RWPE1 (cell line): ENCODE measurements around the gene RPL19.

ENCODE experiments used
- CTCF ChIA-PET: fragments of 350-600 bp; sonication (Branson Sonifier 250); formaldehyde crosslinking; extraction: SDS; loops from one replicate; lab custom pipeline; 2021; lab: Yijun Ruan, JAX
- POLR2A ChIA-PET: fragments of 400-600 bp; formaldehyde crosslinking; extraction: SDS; loops from one replicate; lab custom pipeline; 2020; ENCODE audit warnings: antibody characterized with exemption; ENCODE audit not compliant: low non-redundant PET; lab: Yijun Ruan, JAX
- DNase-seq: peaks from one replicate; pipeline ENCODE4 v3.0.0; 2012; ENCODE audit warnings: low spot score
- H3K27ac ChIP-seq: fragments of 450-650 bp; 2 replicates; pipeline ENCODE4 v1.5.1; 2017
- TF ChIP-seq, protein P1 (sequence below): fragments of 450-650 bp; conservative IDR thresholded peaks from 2 replicates; pipeline ENCODE4 v1.5.1; 2017; ENCODE audit warnings: low read depth, mild to moderate bottlenecking

The RPL19 gene

DNA sequence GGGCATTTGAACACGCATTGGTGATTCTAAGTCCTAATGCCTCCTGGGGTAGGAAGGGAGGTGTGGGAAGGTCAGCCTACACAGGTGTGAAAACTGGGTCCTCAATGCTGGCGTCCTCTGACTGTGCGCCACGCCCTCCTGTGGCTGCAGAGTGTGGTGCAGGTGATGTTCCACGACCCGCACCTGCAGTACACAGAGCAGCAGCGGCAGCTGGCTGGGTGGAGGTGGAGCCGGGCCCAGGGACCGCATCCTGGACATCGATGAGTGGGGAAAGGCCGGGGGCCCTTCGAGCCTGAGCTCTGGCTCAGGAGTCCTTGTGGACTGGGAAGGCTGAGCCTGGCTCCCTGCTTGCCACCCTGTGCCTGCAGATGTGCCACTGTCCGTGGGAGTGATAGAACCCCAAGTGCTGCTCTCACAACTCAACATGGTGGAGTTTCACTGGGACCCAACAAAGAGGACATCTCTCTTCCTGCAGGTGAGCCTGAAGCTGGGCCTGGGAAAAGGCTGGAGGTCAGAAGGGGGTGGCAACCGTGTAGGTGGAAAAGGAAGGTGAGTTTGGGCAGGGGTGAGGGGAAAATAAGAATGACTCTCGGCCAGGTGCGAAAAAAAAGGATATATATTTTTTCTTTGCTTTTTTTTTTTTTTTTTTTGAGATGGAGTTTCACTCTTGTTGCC lies 39.7 kb downstream of the RPL19 start:
- POLR2A ChIA-PET, result no interaction called here

DNA sequence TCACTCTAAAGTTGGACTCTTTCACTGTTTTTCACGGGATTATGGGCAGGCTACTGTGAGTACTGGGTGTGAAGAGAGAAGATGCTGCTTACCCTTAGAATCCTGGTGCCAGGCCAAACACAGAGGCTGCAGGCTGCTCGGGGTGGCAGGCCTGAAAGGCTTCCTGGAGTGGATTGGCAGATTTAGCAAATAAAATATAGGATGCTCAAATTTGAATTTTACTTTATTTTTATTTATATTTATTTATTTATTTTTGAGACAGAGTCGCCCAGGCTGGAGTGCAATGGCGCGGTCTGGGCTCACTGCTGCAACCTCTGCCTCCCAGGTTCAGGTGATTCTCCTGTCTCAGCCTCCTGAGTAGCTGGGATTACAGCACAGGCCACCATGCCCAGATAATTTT lies 40.5 kb downstream of the RPL19 start:
- DNase-seq, result no peak
- TF ChIP-seq, protein P1, sequence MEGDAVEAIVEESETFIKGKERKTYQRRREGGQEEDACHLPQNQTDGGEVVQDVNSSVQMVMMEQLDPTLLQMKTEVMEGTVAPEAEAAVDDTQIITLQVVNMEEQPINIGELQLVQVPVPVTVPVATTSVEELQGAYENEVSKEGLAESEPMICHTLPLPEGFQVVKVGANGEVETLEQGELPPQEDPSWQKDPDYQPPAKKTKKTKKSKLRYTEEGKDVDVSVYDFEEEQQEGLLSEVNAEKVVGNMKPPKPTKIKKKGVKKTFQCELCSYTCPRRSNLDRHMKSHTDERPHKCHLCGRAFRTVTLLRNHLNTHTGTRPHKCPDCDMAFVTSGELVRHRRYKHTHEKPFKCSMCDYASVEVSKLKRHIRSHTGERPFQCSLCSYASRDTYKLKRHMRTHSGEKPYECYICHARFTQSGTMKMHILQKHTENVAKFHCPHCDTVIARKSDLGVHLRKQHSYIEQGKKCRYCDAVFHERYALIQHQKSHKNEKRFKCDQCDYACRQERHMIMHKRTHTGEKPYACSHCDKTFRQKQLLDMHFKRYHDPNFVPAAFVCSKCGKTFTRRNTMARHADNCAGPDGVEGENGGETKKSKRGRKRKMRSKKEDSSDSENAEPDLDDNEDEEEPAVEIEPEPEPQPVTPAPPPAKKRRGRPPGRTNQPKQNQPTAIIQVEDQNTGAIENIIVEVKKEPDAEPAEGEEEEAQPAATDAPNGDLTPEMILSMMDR, result no peak
- CTCF ChIA-PET, result interaction anchor here (1.1 kb wide), 1 partner anchor 28 kb away, joined by 5 read pairs; no protein-coding TSS in a partner anchor
- POLR2A ChIA-PET, result no interaction called here
- H3K27ac ChIP-seq, result no peak overlapping the region

More for the DNA sequence above, 39.7 kb downstream of the RPL19 start:
- TF ChIP-seq, protein P1, result peak; percentile 52
- CTCF ChIA-PET, result interaction anchor here (0.6 to 3.3 kb wide), 5 partner anchors 27 to 153 kb away, joined by 3 to 26 read pairs (median 4); no protein-coding TSS in a partner anchor
- peak; percentile 48 for DNase-seq
- no peak overlapping the region for H3K27ac ChIP-seq

DNA sequence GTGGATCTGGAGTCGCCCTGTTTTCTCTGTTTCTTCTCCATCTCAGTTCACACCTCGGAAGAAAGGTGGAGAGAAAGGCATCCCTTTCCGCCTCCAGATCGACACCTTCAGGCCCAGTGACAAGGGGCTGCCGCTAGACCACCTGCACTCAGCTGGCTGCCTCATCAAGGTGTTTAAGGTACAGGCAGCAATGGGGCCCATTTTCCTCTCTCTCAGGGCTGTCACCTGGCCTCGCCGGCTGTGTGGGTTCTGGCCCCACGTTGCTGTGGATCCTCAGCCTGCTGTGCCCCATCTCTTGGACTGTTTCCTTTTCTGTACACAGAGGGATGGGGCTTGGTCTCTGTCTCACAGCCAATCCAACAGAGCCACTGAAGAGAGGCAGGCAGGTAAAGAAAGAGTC lies 43.1 kb downstream of the RPL19 start:
- no peak overlapping the region for H3K27ac ChIP-seq
- POLR2A ChIA-PET, result no interaction called here
- CTCF ChIA-PET, result interaction anchor here (0.6 to 6.7 kb wide), 3 partner anchors 35 to 144 kb away, joined by 4 to 145 read pairs (median 14); no protein-coding TSS in a partner anchor
- TF ChIP-seq, protein P1, result no peak
- no peak for DNase-seq

DNA sequence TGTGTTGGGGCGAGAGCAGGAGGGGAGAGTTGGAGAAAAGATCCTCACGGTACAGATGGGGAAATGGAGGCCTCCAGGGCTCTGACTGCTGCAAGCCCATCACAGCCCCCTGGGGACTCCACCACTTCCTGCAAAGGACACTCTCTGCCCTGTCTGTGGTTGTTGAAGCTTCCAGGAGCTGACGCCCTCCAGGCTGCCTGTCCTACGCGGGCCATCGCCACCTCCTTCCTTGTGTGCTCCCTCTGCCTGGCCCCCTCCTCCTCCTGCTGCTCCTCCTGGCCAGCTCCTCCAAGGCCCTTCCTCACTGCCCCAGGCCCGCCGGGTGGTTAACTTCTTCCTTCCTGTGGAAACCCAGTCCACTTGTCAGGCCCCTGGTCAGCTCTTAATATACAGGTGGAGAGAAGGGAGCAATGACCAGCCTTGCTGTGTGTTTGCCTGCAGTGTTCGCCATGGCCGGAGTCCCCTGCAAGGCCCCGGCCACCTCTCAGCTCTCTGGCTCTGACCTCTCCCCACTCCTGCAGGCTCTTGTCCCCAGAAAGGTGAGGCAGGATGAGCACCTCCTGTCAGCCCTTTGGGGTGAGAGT lies 44.0 kb downstream of the RPL19 start:
- ChIA-PET CTCF (interaction anchor here (0.5 to 6.7 kb wide), 21 partner anchors 9 to 265 kb away, joined by 3 to 145 read pairs (median 5); partner anchors contain the start of gene STAC2), POLR2A (interaction anchor here (0.9 kb wide), 1 partner anchor 44 kb away, joined by 5 read pairs; the partner anchor contains the start of gene RPL19)
- TF ChIP-seq, protein P1, result no peak
- H3K27ac ChIP-seq, result peak overlapping the region; percentile 35; the same call in 1 of the 2 replicates
- no peak for DNase-seq

GRCh38 chr17:39244600-39245570 lies 44.8 kb downstream of the RPL19 start:
- H3K27ac ChIP-seq, result peak overlapping the region; percentile 35
- POLR2A ChIA-PET, result interaction anchor here (0.9 kb wide), 1 partner anchor 45 kb away, joined by 5 read pairs; the partner anchor contains the start of gene RPL19
- peak; percentile 81 for DNase-seq

More at GRCh38 chr17:39244600-39245570, 44.8 kb downstream of the RPL19 start:
- TF ChIP-seq, protein P1, result peak; percentile 91
- CTCF ChIA-PET, result interaction anchor here (0.5 to 6.7 kb wide), 24 partner anchors 9 to 266 kb away, joined by 3 to 145 read pairs (median 5); partner anchors contain the start of gene STAC2
